G401.6 (cell line): ENCODE measurements around the gene HSD17B11.
"Not testable (repeated sequence)": the region's sequence is repeated elsewhere in the genome, so short reads cannot be mapped to it uniquely, and the experiment has no call there.

Experiments used
- FAIRE-seq: peaks from 2 replicates; lab custom pipeline; 2012; peaks lifted over from hg19 to GRCh38; lab: Jason Lieb, UNC

HSD17B11 gene

GRCh38 chr4:87390891-87391575 lies at the start of gene HSD17B11:
TSS of gene HSD17B11 (minus strand) at chr4:87391188. CDS start at chr4:87391070, 118 bp downstream.
- peak; percentile 92 for FAIRE-seq

- FAIRE-seq: no peak
Measured at GRCh38 chr4:87433342-87433741, 42.4 kb upstream of the HSD17B11 start.

DNA sequence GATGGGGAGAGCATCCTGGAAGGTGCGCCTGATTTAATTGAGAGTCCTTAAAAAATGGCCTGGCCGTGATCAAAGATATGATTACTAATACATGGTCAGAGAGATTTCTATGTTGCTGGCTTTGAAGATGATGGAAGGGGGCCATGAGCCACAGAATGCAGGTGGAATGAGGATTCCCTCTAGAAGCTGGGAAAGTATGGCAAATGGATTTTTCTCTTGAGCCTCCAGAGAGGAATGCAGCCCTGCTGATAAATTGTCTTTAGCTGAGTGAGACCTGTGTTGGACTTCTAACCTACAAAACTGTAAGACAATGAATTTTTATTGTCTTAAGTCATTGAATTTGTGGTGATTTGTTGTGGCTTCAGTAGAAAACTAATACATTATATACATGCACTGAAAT lies 39.0 kb upstream of the HSD17B11 start:
- FAIRE-seq: no peak

- FAIRE-seq: no peak
Measured at GRCh38 chr4:87428979-87429378, 38.0 kb upstream of the HSD17B11 start.

DNA sequence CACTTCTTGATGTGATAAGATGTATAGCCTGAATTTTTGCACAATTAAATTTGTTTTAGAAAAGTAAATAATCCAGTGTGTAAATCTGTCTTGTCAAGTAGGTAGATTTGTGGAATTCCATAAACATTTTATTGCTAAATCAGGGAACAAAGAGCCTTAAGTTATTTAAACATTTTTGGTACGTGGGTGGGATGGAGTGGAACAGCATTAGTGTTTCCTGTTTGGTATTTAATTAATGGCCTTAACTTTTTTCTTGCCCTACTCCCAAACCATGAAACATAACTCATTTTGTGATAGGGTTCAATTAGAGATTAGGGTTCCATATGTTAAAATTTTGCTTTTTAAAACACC lies 36.5 kb upstream of the HSD17B11 start:
- FAIRE-seq: peak; percentile 41

DNA sequence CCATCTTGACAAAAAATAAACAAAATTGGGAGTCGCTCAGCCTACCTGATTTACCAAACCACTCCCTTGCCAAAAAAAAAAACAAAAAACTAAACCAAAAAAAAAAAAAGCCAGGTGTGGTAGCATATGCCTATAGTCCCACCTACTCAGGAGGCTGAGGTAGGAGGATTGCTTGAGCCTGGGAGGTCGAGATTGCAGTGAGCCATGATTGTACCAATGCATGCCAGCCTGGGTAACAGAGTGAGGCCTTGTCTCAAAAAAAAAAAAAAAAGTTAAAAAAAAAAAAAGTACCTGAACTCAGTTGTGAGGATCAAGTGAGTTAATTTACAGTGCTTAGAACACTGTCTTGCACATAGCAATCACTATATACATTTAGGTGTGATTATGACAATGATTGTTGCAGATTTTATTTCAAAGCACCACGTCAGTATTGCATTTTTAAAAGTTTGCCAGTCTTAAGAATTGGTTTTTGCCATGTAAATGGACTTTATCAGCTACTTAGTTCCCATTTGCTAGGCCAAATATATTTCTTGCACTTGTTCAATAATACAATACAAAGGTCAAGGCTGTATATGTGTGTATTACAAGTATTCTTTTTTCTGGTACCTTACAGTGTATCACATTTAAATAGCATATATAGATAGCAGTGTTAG lies 36.0 kb upstream of the HSD17B11 start:
- FAIRE-seq: no peak

- FAIRE-seq: no peak
Measured at GRCh38 chr4:87425711-87426110, 34.7 kb upstream of the HSD17B11 start.

DNA sequence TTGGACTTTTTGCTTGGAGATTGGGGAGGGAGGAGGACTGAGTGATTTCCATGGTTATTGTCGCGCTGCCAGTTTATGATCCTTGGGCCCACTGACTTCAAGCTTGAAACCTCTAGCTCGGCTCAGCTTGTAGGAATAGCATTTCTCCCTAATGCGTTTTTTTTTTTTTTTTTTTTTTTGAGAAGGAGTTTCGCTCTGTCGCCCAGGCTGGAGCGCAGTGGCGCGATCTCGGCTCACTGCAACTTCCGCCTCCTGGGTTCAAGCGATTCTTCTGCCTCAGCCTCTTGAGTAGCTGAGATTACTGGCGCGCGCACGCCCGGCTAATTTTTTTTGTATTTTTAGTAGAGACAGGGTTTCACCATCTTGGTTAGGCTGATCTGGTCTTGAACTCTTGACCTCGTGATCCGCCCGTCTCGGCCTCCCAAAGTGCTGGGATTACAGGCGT lies 33.1 kb upstream of the HSD17B11 start:
- FAIRE-seq: not testable (repeated sequence)

DNA sequence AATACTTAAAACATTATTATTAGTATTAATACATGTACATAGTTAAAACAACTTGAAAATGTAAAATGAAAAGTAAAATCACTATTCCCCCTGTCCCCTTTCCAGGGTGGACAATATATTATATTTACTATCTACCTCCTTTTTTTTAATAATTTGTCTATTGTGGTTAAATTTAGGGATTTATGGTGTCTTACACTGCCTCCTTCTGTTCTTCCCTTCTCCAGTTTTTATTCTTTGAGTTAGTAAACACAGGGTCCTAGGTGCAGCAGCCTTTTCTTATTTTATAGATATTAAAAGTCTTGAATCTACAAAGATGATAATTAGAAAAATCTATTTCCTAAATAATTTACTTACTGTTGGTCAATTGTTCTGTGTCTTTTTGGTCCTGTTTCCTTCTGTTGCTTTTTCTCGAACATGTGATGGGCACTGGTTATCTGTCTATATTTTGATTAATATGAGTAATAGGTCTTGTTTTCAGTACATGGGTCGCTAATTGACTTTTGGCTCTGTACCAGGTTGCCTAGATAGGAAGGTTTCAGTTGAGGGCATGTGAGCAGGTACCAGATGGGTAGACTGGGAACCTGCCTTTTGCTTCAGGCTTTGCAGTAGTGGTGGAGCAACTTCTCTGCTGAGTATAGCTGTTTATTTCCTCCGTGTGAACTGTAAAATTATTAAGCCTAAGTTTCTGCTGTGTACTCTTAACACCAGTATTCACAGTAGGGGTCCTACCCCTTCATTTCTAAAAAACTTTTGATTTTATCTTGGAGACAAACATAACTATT lies 32.5 kb upstream of the HSD17B11 start:
- no peak for FAIRE-seq

- FAIRE-seq: peak; percentile 93
Measured at GRCh38 chr4:87422104-87423052, 31.4 kb upstream of the HSD17B11 start, which contains the start of gene NUDT9. TSS of gene NUDT9 (plus strand) at chr4:87422573. CDS start at chr4:87422906, 333 bp downstream.

DNA sequence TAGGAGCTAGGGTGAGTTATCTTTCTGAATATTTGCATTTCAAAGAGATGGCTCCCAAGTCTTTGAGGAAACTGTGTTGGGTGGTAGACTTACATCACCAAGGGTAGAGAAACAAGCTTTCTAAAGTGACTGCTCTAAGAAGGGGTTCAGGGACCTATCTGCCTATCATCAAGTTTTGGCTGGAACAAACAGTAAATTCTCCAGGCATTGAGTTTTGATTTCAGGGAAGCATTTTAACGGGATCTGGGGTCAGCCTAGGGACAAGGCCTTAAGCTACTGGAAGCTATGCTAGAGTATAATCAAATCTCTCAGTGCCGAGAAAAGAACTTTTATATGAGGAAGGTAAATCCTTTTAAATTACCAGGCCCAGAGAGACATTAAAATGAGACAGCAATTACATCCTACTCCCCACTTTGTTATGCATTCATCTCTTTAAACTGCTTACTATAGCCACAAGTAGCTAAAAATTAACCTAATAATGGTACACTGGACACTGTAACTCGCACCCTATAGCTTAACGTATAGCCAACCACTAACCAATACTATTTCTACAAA lies 29.4 kb upstream of the HSD17B11 start:
- FAIRE-seq: no peak

DNA sequence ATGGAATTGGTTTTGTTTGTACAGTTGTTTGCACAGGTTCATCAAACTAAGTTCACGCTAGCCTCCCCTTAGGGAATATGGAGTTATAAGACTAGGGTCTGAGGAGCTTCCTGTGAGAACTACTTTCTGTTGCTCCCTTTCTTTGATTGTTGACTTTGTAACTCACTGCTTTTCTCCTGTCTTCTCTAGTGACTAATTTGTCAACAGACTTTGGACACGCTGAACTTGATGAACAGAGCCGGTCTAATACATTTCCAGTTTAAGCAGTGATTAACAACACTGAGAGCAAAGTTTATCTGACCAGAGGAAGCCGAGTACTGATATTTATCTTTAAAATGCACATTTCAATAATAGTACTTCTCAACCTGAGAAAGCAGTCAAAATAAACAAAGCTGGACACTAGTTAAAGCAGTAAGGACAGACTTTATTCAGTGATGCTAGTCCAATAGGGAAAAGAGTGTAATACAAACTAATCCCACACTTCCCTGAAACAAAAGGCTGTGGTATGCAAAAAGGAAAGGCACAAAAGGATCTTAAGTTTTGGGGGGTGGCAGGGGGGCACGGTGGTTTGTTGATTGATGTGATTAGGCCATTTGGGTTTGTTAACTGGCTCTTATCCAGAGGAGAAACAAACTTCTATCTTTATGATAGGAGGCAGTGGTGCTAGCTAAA lies 28.7 kb upstream of the HSD17B11 start:
- no peak for FAIRE-seq

- FAIRE-seq: not testable (repeated sequence)
Measured at GRCh38 chr4:87418410-87418809, 27.4 kb upstream of the HSD17B11 start.

GRCh38 chr4:87416965-87417364 lies 26.0 kb upstream of the HSD17B11 start:
- no peak for FAIRE-seq

GRCh38 chr4:87414816-87415215 lies 23.8 kb upstream of the HSD17B11 start:
- no peak for FAIRE-seq

- no peak for FAIRE-seq
Measured at GRCh38 chr4:87410679-87411078, 19.7 kb upstream of the HSD17B11 start.

DNA sequence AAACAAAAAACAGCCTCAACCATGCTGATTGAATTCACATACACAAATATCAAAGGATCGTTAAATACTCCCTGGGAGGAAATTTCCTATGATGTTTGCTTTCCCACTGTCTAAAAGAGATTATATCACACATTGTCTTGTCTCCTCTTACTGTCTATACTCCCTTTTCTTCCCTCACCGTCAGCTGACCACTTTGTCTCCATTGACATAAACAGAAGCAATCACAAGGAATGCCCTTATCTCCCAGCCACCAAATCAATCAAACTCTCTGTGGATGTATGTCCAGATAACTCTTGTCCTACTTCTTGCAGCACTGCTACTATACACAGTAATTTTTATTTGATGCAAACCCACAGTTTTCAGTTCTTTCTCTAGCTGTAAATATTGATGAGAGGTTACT lies 19.2 kb upstream of the HSD17B11 start:
- FAIRE-seq: no peak

DNA sequence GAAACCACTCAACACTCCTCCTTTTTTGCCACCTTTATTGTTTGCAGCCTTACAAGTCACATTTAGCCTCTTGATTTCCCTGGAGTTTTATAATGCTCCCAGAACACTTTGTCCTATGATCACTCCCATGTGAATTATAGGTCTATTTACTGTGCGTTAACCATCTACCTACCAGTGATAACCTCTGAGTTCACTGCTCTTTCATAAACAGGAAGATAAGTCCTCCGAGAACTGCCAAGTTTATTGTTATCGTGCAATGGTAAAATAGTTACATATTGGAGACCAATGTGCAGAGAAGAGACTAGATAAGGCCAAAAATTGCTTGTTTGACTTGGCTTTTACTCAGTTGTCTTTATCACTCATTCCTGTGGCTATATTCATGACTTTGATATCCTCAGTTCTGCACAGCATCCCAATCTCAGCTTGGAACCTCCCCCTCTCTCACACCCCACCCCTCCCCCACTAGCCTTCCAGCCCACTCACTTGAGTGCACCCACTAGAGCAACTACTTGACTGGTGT lies 18.5 kb upstream of the HSD17B11 start:
- no peak for FAIRE-seq

GRCh38 chr4:87406902-87407301 lies 15.9 kb upstream of the HSD17B11 start:
- not testable (repeated sequence) for FAIRE-seq

- FAIRE-seq: no peak
Measured at GRCh38 chr4:87406462-87406861, 15.5 kb upstream of the HSD17B11 start.
